H9 (cell line): ENCODE data around the gene DLK1. TPM values are rescaled to one million over a fixed set of nuclear protein-coding genes. Genes with fewer than 3 reads are reported as not detected.

Experiments
- DNase-seq: peaks from one replicate; pipeline ENCODE4 v3.0.0-alpha.2; 2017
- H2AFZ ChIP-seq: one replicate; pipeline ENCODE4 v1.6.1; 2013; ENCODE audit warnings: mild to moderate bottlenecking, low read length, control low read depth, moderate library complexity
- H2AK5ac ChIP-seq: 2 replicates; pipeline ENCODE4 v1.6.1; 2013; ENCODE audit warnings: low read length, control low read depth, mixed read lengths; ENCODE audit not compliant: insufficient read length
- H2BK120ac ChIP-seq: one replicate; pipeline ENCODE4 v1.6.1; 2013; ENCODE audit warnings: low read depth, mild to moderate bottlenecking, low read length, control low read depth, inconsistent platforms; ENCODE audit not compliant: poor library complexity, severe bottlenecking
- H2BK12ac ChIP-seq: 2 replicates; pipeline ENCODE4 v1.6.1; 2013; ENCODE audit warnings: low read length, control low read depth, mixed read lengths, low read depth; ENCODE audit not compliant: insufficient read length
- H2BK15ac ChIP-seq: 2 replicates; pipeline ENCODE4 v1.6.1; 2013; ENCODE audit warnings: low read depth, low read length, control low read depth
- H2BK20ac ChIP-seq: one replicate; pipeline ENCODE4 v1.6.1; 2013; ENCODE audit warnings: low read depth, mild to moderate bottlenecking, low read length, control low read depth, inconsistent platforms; ENCODE audit not compliant: poor library complexity, severe bottlenecking
- H2BK5ac ChIP-seq: 2 replicates; pipeline ENCODE4 v1.6.1; 2013; ENCODE audit warnings: low read length, control low read depth, mixed read lengths; ENCODE audit not compliant: insufficient read length
- H3K14ac ChIP-seq: 2 replicates; pipeline ENCODE4 v1.6.1; 2013; ENCODE audit warnings: low read length, control low read depth; ENCODE audit not compliant: insufficient read depth
- H3K18ac ChIP-seq: 2 replicates; pipeline ENCODE4 v1.6.1; 2013; ENCODE audit warnings: low read depth, mild to moderate bottlenecking, mixed read lengths, low read length, control low read depth; ENCODE audit not compliant: insufficient read length
- H3K23ac ChIP-seq: 2 replicates; pipeline ENCODE4 v1.6.1; 2013; ENCODE audit warnings: low read length, control low read depth, mixed read lengths, low read depth; ENCODE audit not compliant: insufficient read length
- H3K23me2 ChIP-seq: 2 replicates; pipeline ENCODE4 v1.6.1; 2013; ENCODE audit warnings: low read depth, mild to moderate bottlenecking, mixed read lengths, low read length, control low read depth; ENCODE audit not compliant: insufficient read length, poor library complexity, severe bottlenecking
- H3K27ac ChIP-seq: 2 replicates; pipeline ENCODE4 v1.5.1; 2013; ENCODE audit warnings: low read length, control low read depth, mixed read lengths, low read depth; ENCODE audit not compliant: insufficient read length
- H3K27me3 ChIP-seq: 2 replicates; pipeline ENCODE4 v1.6.1; 2013; ENCODE audit warnings: low read length, control low read depth, inconsistent platforms; ENCODE audit not compliant: insufficient read depth
- H3K4ac ChIP-seq: 2 replicates; pipeline ENCODE4 v1.6.1; 2013; ENCODE audit warnings: low read depth, mild to moderate bottlenecking, control low read depth, inconsistent platforms, low read length, moderate library complexity
- H3K4me1 ChIP-seq: 2 replicates; pipeline ENCODE4 v1.6.1; 2013; ENCODE audit warnings: low read length, control low read depth, inconsistent platforms; ENCODE audit not compliant: insufficient read depth
- H3K4me2 ChIP-seq: 2 replicates; pipeline ENCODE4 v1.6.1; 2013; ENCODE audit warnings: low read length, control low read depth, mixed read lengths; ENCODE audit not compliant: insufficient read length, insufficient read depth
- H3K56ac ChIP-seq: 2 replicates; pipeline ENCODE4 v1.6.1; 2013; ENCODE audit warnings: low read depth, mild to moderate bottlenecking, mixed read lengths, low read length, control low read depth; ENCODE audit not compliant: insufficient read length
- H3K79me1 ChIP-seq: 2 replicates; pipeline ENCODE4 v1.6.1; 2013; ENCODE audit warnings: low read depth, mild to moderate bottlenecking, moderate library complexity, low read length, control low read depth, inconsistent platforms; ENCODE audit not compliant: insufficient read depth, poor library complexity, severe bottlenecking
- H3K79me2 ChIP-seq: 2 replicates; pipeline ENCODE4 v1.6.1; 2013; ENCODE audit warnings: low read length, control low read depth, inconsistent platforms; ENCODE audit not compliant: insufficient read depth
- H3K9ac ChIP-seq: 2 replicates; pipeline ENCODE4 v1.6.1; 2013; ENCODE audit warnings: low read length, control low read depth, mixed read lengths; ENCODE audit not compliant: insufficient read length; ENCODE audit errors: extremely low read depth
- H3K9me3 ChIP-seq: one replicate; pipeline ENCODE4 v1.6.1; 2013; ENCODE audit warnings: low read depth, low read length, inconsistent platforms; ENCODE audit not compliant: control insufficient read depth
- H3T11ph ChIP-seq: one replicate; pipeline ENCODE4 v1.6.1; 2013; ENCODE audit warnings: mild to moderate bottlenecking, low read length, control low read depth, inconsistent platforms
- H4K20me1 ChIP-seq: one replicate; pipeline ENCODE4 v1.6.1; 2013; ENCODE audit not compliant: control insufficient read depth, insufficient read length, insufficient read depth
- H4K5ac ChIP-seq: 2 replicates; pipeline ENCODE4 v1.6.1; 2013; ENCODE audit warnings: low read depth, mild to moderate bottlenecking, mixed read lengths, low read length, control low read depth; ENCODE audit not compliant: insufficient read length
- H4K8ac ChIP-seq: replicated peaks from 2 replicates; pipeline ENCODE4 v1.6.1; 2013; ENCODE audit warnings: low read length, control low read depth, mixed read lengths, low read depth; ENCODE audit not compliant: insufficient read length
- H4K91ac ChIP-seq: 2 replicates; pipeline ENCODE4 v1.6.1; 2013; ENCODE audit warnings: low read depth, mild to moderate bottlenecking, moderate library complexity, mixed read lengths, low read length, control low read depth; ENCODE audit not compliant: insufficient read length
- H3K27ac Mint-ChIP-seq, 3 experiments: 2 replicates in 2 of 3; 3 replicates in 1 of 3; pipeline ENCODE4 v1.8.0; 2020 to 2021; ENCODE audit warnings: mixed read lengths in 3 of 3, mild to moderate bottlenecking in 1 of 3, moderate library complexity in 1 of 3
- H3K27me3 Mint-ChIP-seq: 2 replicates; pipeline ENCODE4 v1.8.0; 2021; ENCODE audit warnings: low read depth, mild to moderate bottlenecking, moderate library complexity, mixed read lengths
- H3K36me3 Mint-ChIP-seq, 3 experiments: 2 replicates in 2 of 3; 3 replicates in 1 of 3; pipeline ENCODE4 v1.8.0; 2020 to 2021; ENCODE audit warnings: low read depth in 3 of 3, mixed read lengths in 3 of 3; ENCODE audit not compliant: insufficient read depth in 1 of 3
- H3K4me1 Mint-ChIP-seq, 2 experiments: 2 replicates each; pipeline ENCODE4 v1.8.0; 2020; ENCODE audit warnings: mixed read lengths in 2 of 2
- H3K4me3 Mint-ChIP-seq, 2 experiments: 2 replicates in 1 of 2; 3 replicates in 1 of 2; pipeline ENCODE4 v1.8.0; 2020 to 2021; ENCODE audit warnings: mild to moderate bottlenecking in 2 of 2, mixed read lengths in 2 of 2, moderate library complexity in 1 of 2
- H3K9me3 Mint-ChIP-seq, 2 experiments: 2 replicates in 1 of 2; 3 replicates in 1 of 2; pipeline ENCODE4 v1.8.0; 2020; ENCODE audit warnings: mild to moderate bottlenecking in 2 of 2, mixed read lengths in 2 of 2, moderate library complexity in 1 of 2
- CTCF ChIP-seq: fragments of 200-600 bp; sonication (generic); conservative IDR thresholded peaks from 3 replicates; pipeline ENCODE4 v1.8.0; 2021; ENCODE audit warnings: antibody characterized with exemption, mild to moderate bottlenecking
- WGBS: extraction: QIAGEN DNeasy Blood & Tissue Kit; methylation state at CpG from one replicate; pipeline ENCODE4 v1.1.7; 2013; ENCODE audit warnings: missing lambda C conversion rate, low lambda C conversion rate, mixed read lengths; ENCODE audit not compliant: insufficient read length; ENCODE audit errors: extremely low coverage; 5-methylcytosine and 5-hydroxymethylcytosine counted together
- total RNA-seq: library from RNA; stranded (reverse); gene quantifications from 2 replicates; pipeline ENCODE4 v1.2.1, GENCODE V29; 2021

The DLK1 gene
- total RNA-seq, 1 experiment from 2014 or later: 2.8 TPM

- Mint-ChIP-seq H3K4me1 (peaks cover 8 to 10% of the 10 kb centered on the region in 2 experiments), H3K4me3 (no peak overlapping the region; a peak in 1 of 5 replicates), H3K27me3 (peaks cover 10% of the 10 kb centered on the region), H3K9me3 (peaks cover 0 to 8% of the 10 kb centered on the region in 2 experiments; a peak in 3 of 5 replicates), H3K36me3 (0 out of 7 replicates have a peak, but pooled peaks cover 0 to 1% (median 0%) of the 10 kb centered on the region in 3 experiments), H3K27ac (no peak overlapping the region; a peak in 1 of 7 replicates)
- H2AK5ac ChIP-seq: no peak overlapping the region
- H4K91ac ChIP-seq: no peak overlapping the region
- no peaks in the 10 kb centered on the region for H3K9me3 ChIP-seq
- H2BK15ac ChIP-seq: no peak overlapping the region
- DNase-seq: no peak
- no peak overlapping the region for H2BK12ac ChIP-seq
- H4K20me1 ChIP-seq: no peaks in the 10 kb centered on the region
- H3K27ac ChIP-seq: no peak overlapping the region
- no peak overlapping the region for H3K14ac ChIP-seq
- H3K56ac ChIP-seq: no peak overlapping the region
- H3T11ph ChIP-seq: no peak overlapping the region
- no peak for TF ChIP-seq CTCF
- H2BK20ac ChIP-seq: no peak overlapping the region
- no peak overlapping the region for H3K4ac ChIP-seq
- H3K18ac ChIP-seq: no peak overlapping the region
- H2BK5ac ChIP-seq: no peak overlapping the region
- H4K8ac ChIP-seq: no peak overlapping the region
- no peak overlapping the region for H3K9ac ChIP-seq
- H2BK120ac ChIP-seq: no peak overlapping the region
- no peaks in the 10 kb centered on the region; the same call in 1 of the 2 replicates for H3K4me1 ChIP-seq
- WGBS: no CpG with 5 or more reads among the region's 12 CpGs
- no peaks in the 10 kb centered on the region for H3K79me1 ChIP-seq
- H3K27me3 ChIP-seq: no peaks in the 10 kb centered on the region
- no peak overlapping the region for H4K5ac ChIP-seq
- no peaks in the 10 kb centered on the region; the same call in 1 of the 2 replicates for H3K79me2 ChIP-seq
- no peak overlapping the region for H3K23ac ChIP-seq
- H3K23me2 ChIP-seq: no peaks in the 10 kb centered on the region
- no peak overlapping the region for H3K4me2 ChIP-seq
- H2AFZ ChIP-seq: no peak overlapping the region
These were observed 39.3 kb upstream of the DLK1 start for GRCh38 chr14:100687386-100687785.
